ENCODE results near the gene TTLL5.

DNA sequence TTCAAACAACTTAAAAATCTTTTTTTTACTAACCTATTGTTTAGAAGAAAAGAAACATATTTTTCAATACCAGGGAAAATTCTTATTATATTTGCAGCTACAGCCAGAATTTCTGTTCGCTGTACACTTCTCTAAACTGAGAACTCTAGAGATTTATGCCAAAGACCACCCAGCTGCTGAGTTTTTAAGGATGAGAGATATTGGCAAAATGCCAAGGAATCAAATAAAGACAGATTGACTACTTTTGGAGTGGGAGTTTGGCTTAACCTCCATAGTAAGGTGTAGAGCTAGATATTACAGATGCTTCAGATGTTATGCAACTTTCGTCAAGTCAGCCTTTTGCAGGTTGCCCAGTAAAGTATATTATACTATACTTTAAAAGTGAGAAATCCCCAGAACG lies 71.8 kb downstream of the TTLL5 start:
- TF ChIP-seq CTCF (IDR thresholded peaks at IDR 0.05; ENCODE audit: insufficient read depth, low read length, poor library complexity, severe bottlenecking) (no peak), EZH2phosphoT487 (conservative IDR thresholded peaks at IDR 0.05; ENCODE audit: low read length) (no peak)

Data from SU-DHL-6 (cell line).